K562 (cell line): Measurements from ENCODE around the gene RUSC1. TPM values are rescaled to one million over a fixed set of nuclear protein-coding genes. Genes with fewer than 3 reads are reported as not detected.

Source experiments
- BCL6 ChIP-seq: fragments of 250-450 bp; sonication (Bioruptor Pico); IDR thresholded peaks from 2 replicates; pipeline ENCODE4 v1.4.0; 2020
- BRF2 ChIP-seq: IDR thresholded peaks from 3 replicates; pipeline ENCODE4 v1.6.1; 2011; ENCODE audit warnings: borderline replicate concordance, mild to moderate bottlenecking; ENCODE audit not compliant: insufficient read length, insufficient read depth
- DLX4 ChIP-seq: fragments of 250-450 bp; sonication (Bioruptor Pico); IDR thresholded peaks from 2 replicates; pipeline ENCODE4 v1.6.1; 2021; ENCODE audit warnings: mild to moderate bottlenecking
- ESRRB ChIP-seq: fragments of 250-450 bp; sonication (Bioruptor Pico); IDR thresholded peaks from 2 replicates; pipeline ENCODE4 v1.5.0; 2020; ENCODE audit warnings: mild to moderate bottlenecking, moderate library complexity, borderline replicate concordance
- EZH2 ChIP-seq: IDR thresholded peaks from 2 replicates; pipeline ENCODE4 v1.6.1; 2012; ENCODE audit warnings: low read depth, mild to moderate bottlenecking, inconsistent platforms, low read length, borderline replicate concordance
- GABPA ChIP-seq: fragments of 200-800 bp; sonication (Bioruptor generic); conservative IDR thresholded peaks from 2 replicates; pipeline ENCODE4 v1.6.1; 2016; ENCODE audit warnings: low read depth, missing genetic modification characterization, missing compliant biosample characterization
- GATA2 ChIP-seq: sonication (generic); formaldehyde crosslinking; IDR thresholded peaks from 2 replicates; pipeline ENCODE4 v1.4.0; 2020; ENCODE audit warnings: mild to moderate bottlenecking, missing genetic modification reagents
- HSF4 ChIP-seq: fragments of 250-450 bp; sonication (Bioruptor Pico); IDR thresholded peaks from 2 replicates; pipeline ENCODE4 v2.1.2; 2022; ENCODE audit warnings: mild to moderate bottlenecking, moderate library complexity, borderline replicate concordance
- JUNB ChIP-seq: fragments of 450-650 bp; formaldehyde crosslinking; conservative IDR thresholded peaks from 2 replicates; pipeline ENCODE4 v1.4.0; 2020; ENCODE audit warnings: mild to moderate bottlenecking
- MCM5 ChIP-seq: fragments of 450-650 bp; IDR thresholded peaks from 2 replicates; pipeline ENCODE4 v1.6.1; 2016; ENCODE audit warnings: low read depth
- MCM7 ChIP-seq, 2 experiments: fragments of 450-650 bp; IDR thresholded peaks; 2 replicates each; pipeline ENCODE4 v1.6.1; 2016 to 2018
- MYNN ChIP-seq, 2 experiments: sonication (generic); formaldehyde crosslinking in 1 of 2; IDR thresholded peaks; 2 replicates each; pipeline versions ENCODE4 v1.5.0 to v1.6.1; 2016 to 2020; ENCODE audit warnings: antibody characterized with exemption in 1 of 2, missing genetic modification reagents in 1 of 2
- NRF1 ChIP-seq, 2 experiments: fragments of 450-650 bp; IDR thresholded peaks in 1 of 2; conservative IDR thresholded peaks in 1 of 2; 2 replicates each; pipeline ENCODE4 v1.6.1; 2014; ENCODE audit warnings: mild to moderate bottlenecking in 2 of 2
- PHF21A ChIP-seq: fragments of 450-650 bp; IDR thresholded peaks from 2 replicates; pipeline ENCODE4 v1.6.1; 2017; ENCODE audit warnings: low read depth, borderline replicate concordance
- PTTG1 ChIP-seq: fragments of 450-650 bp; IDR thresholded peaks from 2 replicates; pipeline ENCODE4 v1.6.1; 2016; ENCODE audit warnings: low read depth, mild to moderate bottlenecking, missing genetic modification characterization, missing compliant biosample characterization
- ZBTB2 ChIP-seq: fragments of 450-650 bp; IDR thresholded peaks from 2 replicates; pipeline ENCODE4 v1.6.1; 2016; ENCODE audit warnings: antibody characterized with exemption
- ZNF347 ChIP-seq: fragments of 450-650 bp; formaldehyde crosslinking; IDR thresholded peaks from 2 replicates; pipeline ENCODE4 v1.4.0; 2020; ENCODE audit warnings: low read depth, mild to moderate bottlenecking, moderate library complexity
- ZNF41 ChIP-seq: fragments of 250-450 bp; sonication (Bioruptor Pico); conservative IDR thresholded peaks from 2 replicates; pipeline ENCODE4 v1.4.0; 2020; ENCODE audit warnings: mild to moderate bottlenecking
- ZNF431 ChIP-seq: sonication (generic); formaldehyde crosslinking; IDR thresholded peaks from 2 replicates; pipeline ENCODE4 v1.8.0; 2022; ENCODE audit warnings: mild to moderate bottlenecking, missing genetic modification reagents
- ZNF561 ChIP-seq: fragments of 450-650 bp; formaldehyde crosslinking; conservative IDR thresholded peaks from 2 replicates; pipeline ENCODE4 v1.4.0; 2020; ENCODE audit warnings: mild to moderate bottlenecking, moderate library complexity
- polyA plus RNA-seq, 8 experiments: library from polyadenylated mRNA; depleted of rRNA in 4 of 8; stranded (reverse) in 5 of 8; unstranded in 3 of 8; fragments of >200 nt; fragmentation: Nextera tagmentation in 2 of 8; fragmentation: Illumina TruSeq in 1 of 8; extraction: Ambion mirVana in 2 of 8; extraction: Trizol in 1 of 8; gene quantifications; 2 replicates each; pipeline versions ENCODE4 v1.2.1 to v1.2.3, GENCODE V29; 2011 to 2014; ENCODE audit warnings: inconsistent platforms in 1 of 8, missing spikeins in 1 of 8
- total RNA-seq, 7 experiments: library from RNA; depleted of rRNA in 6 of 7; stranded (reverse); fragments of >200 nt in 6 of 7; fragmentation: Illumina TruSeq in 2 of 7; extraction: Trizol in 2 of 7; gene quantifications; 2 replicates each; pipeline versions ENCODE4 v1.2.1 to v1.2.3, GENCODE V29; 2011 to 2021; ENCODE audit warnings: low replicate concordance in 1 of 7
- TF ChIP-seq, protein P1 (sequence below): fragments of 450-650 bp; IDR thresholded peaks from 2 replicates; pipeline ENCODE4 v1.6.1; 2016; ENCODE audit warnings: borderline replicate concordance
- TF ChIP-seq, protein P2 (sequence below): fragments of 450-650 bp; formaldehyde crosslinking; IDR thresholded peaks from 2 replicates; pipeline ENCODE4 v1.4.0; 2022; ENCODE audit warnings: missing genetic modification characterization

Gene RUSC1
- total and polyA plus RNA-seq, 9 of the 15 experiments (the other 6 are each of a cell fraction or from before 2014, with no cell fraction given), result 5.7 to 68.3 (median 33.6) TPM

- TF ChIP-seq HSF4 (CRISPR knock-in tag), result no peak
- no peak for TF ChIP-seq MCM7 (IDR thresholded peaks at IDR 0.05)
- no peak; the same call in 1 of the 2 replicates for TF ChIP-seq ZBTB2
- TF ChIP-seq PHF21A, result no peak
- TF ChIP-seq BRF2, result no peak
- TF ChIP-seq ZNF347 (CRISPR knock-in tag), result no peak
- TF ChIP-seq DLX4, result no peak
- no peak for TF ChIP-seq ZNF431 (CRISPR knock-in tag)
- no peak for TF ChIP-seq MCM5
- TF ChIP-seq ESRRB (CRISPR knock-in tag), result no peak
- peak; percentile 77 to 84 for TF ChIP-seq NRF1 (conservative IDR thresholded peaks at IDR 0.05 in 1 of 2, IDR thresholded peaks at IDR 0.05 in 1 of 2)
- TF ChIP-seq GABPA, result peak; percentile 87
- no peak; the same call in 1 of the 2 replicates for TF ChIP-seq MYNN (IDR thresholded peaks at IDR 0.05)
- TF ChIP-seq MYNN (CRISPR knock-in tag; IDR thresholded peaks at IDR 0.05), result no peak
- no peak for TF ChIP-seq BCL6
- 0 out of 2 replicates have a peak, but pooled peaks have one; percentile 40 for TF ChIP-seq GATA2 (CRISPR knock-in tag)
- no peak for TF ChIP-seq ZNF41 (CRISPR knock-in tag)
- TF ChIP-seq EZH2, result no peak
- TF ChIP-seq ZNF561 (CRISPR knock-in tag), result no peak
- TF ChIP-seq PTTG1, result no peak
- TF ChIP-seq JUNB (CRISPR knock-in tag), result no peak
- TF ChIP-seq, protein P1, sequence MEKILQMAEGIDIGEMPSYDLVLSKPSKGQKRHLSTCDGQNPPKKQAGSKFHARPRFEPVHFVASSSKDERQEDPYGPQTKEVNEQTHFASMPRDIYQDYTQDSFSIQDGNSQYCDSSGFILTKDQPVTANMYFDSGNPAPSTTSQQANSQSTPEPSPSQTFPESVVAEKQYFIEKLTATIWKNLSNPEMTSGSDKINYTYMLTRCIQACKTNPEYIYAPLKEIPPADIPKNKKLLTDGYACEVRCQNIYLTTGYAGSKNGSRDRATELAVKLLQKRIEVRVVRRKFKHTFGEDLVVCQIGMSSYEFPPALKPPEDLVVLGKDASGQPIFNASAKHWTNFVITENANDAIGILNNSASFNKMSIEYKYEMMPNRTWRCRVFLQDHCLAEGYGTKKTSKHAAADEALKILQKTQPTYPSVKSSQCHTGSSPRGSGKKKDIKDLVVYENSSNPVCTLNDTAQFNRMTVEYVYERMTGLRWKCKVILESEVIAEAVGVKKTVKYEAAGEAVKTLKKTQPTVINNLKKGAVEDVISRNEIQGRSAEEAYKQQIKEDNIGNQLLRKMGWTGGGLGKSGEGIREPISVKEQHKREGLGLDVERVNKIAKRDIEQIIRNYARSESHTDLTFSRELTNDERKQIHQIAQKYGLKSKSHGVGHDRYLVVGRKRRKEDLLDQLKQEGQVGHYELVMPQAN, result peak; percentile 31; the same call in 1 of the 2 replicates
- TF ChIP-seq, protein P2, sequence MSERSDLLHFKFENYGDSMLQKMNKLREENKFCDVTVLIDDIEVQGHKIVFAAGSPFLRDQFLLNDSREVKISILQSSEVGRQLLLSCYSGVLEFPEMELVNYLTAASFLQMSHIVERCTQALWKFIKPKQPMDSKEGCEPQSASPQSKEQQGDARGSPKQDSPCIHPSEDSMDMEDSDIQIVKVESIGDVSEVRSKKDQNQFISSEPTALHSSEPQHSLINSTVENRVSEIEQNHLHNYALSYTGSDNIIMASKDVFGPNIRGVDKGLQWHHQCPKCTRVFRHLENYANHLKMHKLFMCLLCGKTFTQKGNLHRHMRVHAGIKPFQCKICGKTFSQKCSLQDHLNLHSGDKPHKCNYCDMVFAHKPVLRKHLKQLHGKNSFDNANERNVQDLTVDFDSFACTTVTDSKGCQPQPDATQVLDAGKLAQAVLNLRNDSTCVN, result no peak
These were observed 11.9 kb upstream of the RUSC1 start, which contains the start of gene FDPS (continued) for GRCh38 chr1:155308493-155309422.
